Globus pallidus (tissue), 1 donor: ENCODE results near the gene SPATA13.
"Not testable (repeated sequence)": the region's sequence is repeated elsewhere in the genome, so short reads cannot be mapped to it uniquely, and the experiment has no call there.

Experiments used
- DNase-seq: peaks from one replicate; pipeline ENCODE4 v3.0.0-alpha.2; 2015; ENCODE audit warnings: low spot score

SPATA13 gene

GRCh38 chr13:24196593-24197197 lies 36.2 kb downstream of the SPATA13 start:
- DNase-seq = no peak

- no peak for DNase-seq
Measured at GRCh38 chr13:24199016-24199415, 38.5 kb downstream of the SPATA13 start.

GRCh38 chr13:24202215-24202614 lies 41.7 kb downstream of the SPATA13 start:
- DNase-seq = no peak

GRCh38 chr13:24203273-24203672 lies 42.8 kb downstream of the SPATA13 start:
- no peak for DNase-seq

GRCh38 chr13:24203811-24204210 lies 43.3 kb downstream of the SPATA13 start:
- no peak for DNase-seq

GRCh38 chr13:24205076-24205475 lies 44.6 kb downstream of the SPATA13 start:
- DNase-seq = not testable (repeated sequence)

GRCh38 chr13:24207841-24208667 lies 47.5 kb downstream of the SPATA13 start:
- DNase-seq = no peak

- DNase-seq = no peak
Measured at GRCh38 chr13:24209138-24209537, 48.6 kb downstream of the SPATA13 start.

GRCh38 chr13:24212254-24212653 lies 51.7 kb downstream of the SPATA13 start:
- DNase-seq = no peak

- peak; percentile 41 for DNase-seq
Measured at GRCh38 chr13:24212674-24213073, 52.2 kb downstream of the SPATA13 start.

GRCh38 chr13:24213932-24214331 lies 53.4 kb downstream of the SPATA13 start:
- DNase-seq = no peak

- no peak for DNase-seq
Measured at GRCh38 chr13:24214528-24214927, 54.0 kb downstream of the SPATA13 start.

GRCh38 chr13:24215126-24215525 lies 54.6 kb downstream of the SPATA13 start:
- DNase-seq = peak; percentile 36

GRCh38 chr13:24215732-24216131 lies 55.2 kb downstream of the SPATA13 start:
- peak; percentile 72 for DNase-seq

GRCh38 chr13:24216176-24216575 lies 55.7 kb downstream of the SPATA13 start:
- no peak for DNase-seq

- DNase-seq = not testable (repeated sequence)
Measured at GRCh38 chr13:24216779-24217178, 56.3 kb downstream of the SPATA13 start.

- peak; percentile 55 for DNase-seq
Measured at GRCh38 chr13:24217601-24218281, 57.2 kb downstream of the SPATA13 start.

GRCh38 chr13:24218338-24218737 lies 57.8 kb downstream of the SPATA13 start:
- DNase-seq = peak; percentile 54

- DNase-seq = no peak
Measured at GRCh38 chr13:24218977-24219376, 58.5 kb downstream of the SPATA13 start.

GRCh38 chr13:24220086-24220703 lies 59.7 kb downstream of the SPATA13 start:
- peak; percentile 93 for DNase-seq

- DNase-seq = peak; percentile 66
Measured at GRCh38 chr13:24221007-24221406, 60.5 kb downstream of the SPATA13 start.

GRCh38 chr13:24222756-24223155 lies 62.2 kb downstream of the SPATA13 start:
- DNase-seq = no peak
